Retinal pigment epithelial cell (primary cell): ENCODE results near the gene MRPL33.
"Not testable (repeated sequence)": the region's sequence is repeated elsewhere in the genome, so short reads cannot be mapped to it uniquely, and the experiment has no call there.

Experiments
- DNase-seq: peaks from one replicate; pipeline ENCODE4 v3.0.0-alpha.2; 2010; ENCODE audit warnings: low read depth
- H3K4me3 ChIP-seq: 2 replicates; pipeline ENCODE4 v1.5.1; 2011; ENCODE audit warnings: mild to moderate bottlenecking, low read length, control low read depth, moderate library complexity
- CTCF ChIP-seq: conservative IDR thresholded peaks from 2 replicates; pipeline ENCODE4 v1.5.1; 2011; ENCODE audit warnings: low read depth, low read length, control low read depth, inconsistent platforms

MRPL33 gene

GRCh38 chr2:27742571-27742970 lies 28.9 kb upstream of the MRPL33 start:
- DNase-seq, result no peak
- no peak overlapping the region for H3K4me3 ChIP-seq
- TF ChIP-seq CTCF, result no peak

DNA sequence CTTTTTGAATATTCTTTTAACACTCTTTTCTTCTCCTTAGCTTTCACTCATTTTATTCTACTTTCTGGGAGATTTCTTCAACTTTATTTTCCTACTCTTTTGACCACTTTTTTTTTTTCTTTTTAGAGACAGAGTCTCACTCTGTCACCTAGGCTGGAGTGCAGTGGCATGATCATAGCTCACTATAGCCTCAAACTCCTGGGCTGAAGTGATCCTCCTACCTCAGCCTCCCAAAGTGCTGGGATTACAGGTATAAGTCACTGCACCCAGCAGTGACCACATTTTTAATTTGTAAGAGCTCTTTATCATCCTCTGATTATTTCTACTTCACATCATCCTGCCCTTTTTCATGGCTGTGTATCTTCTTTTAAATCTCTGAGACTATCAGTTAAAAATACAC lies 26.0 kb upstream of the MRPL33 start:
- not testable (repeated sequence) for H3K4me3 ChIP-seq, DNase-seq

- no peak overlapping the region for H3K4me3 ChIP-seq
- TF ChIP-seq CTCF, result no peak
- DNase-seq, result no peak
Measured at GRCh38 chr2:27746325-27746724, 25.2 kb upstream of the MRPL33 start.

GRCh38 chr2:27747827-27748352 lies 23.6 kb upstream of the MRPL33 start:
- TF ChIP-seq CTCF, result no peak
- DNase-seq, result no peak
- H3K4me3 ChIP-seq, result no peak overlapping the region

GRCh38 chr2:27748803-27749554 lies 22.5 kb upstream of the MRPL33 start:
- not testable (repeated sequence) for DNase-seq, H3K4me3 ChIP-seq

- DNase-seq, result no peak
- H3K4me3 ChIP-seq, result no peak overlapping the region
- TF ChIP-seq CTCF, result no peak
Measured at GRCh38 chr2:27751377-27751776, 20.1 kb upstream of the MRPL33 start.

GRCh38 chr2:27752551-27753237 lies 18.8 kb upstream of the MRPL33 start:
- no peak for TF ChIP-seq CTCF

DNA sequence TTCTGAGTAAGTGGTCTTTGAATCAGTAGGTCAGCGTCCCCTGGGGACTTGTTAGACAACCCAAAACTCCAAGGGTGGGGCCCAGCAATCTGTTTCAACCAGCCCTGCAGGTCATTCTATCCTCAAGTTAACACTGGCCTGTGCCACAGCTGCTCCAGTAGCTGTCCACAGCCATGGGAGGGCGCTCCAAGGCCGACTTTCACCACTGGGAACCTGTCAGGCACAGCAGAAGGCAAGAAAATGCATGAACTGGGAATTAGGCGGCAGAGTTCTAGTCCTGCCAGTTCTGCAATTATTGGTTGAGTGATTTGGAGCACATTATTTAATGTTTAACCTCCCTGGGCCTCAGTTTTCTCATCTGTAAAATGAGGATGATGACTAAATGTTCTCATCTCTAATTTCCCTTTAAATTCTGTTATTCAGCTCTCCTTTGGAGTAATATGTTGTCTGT lies 17.4 kb upstream of the MRPL33 start:
- no peak for DNase-seq
- TF ChIP-seq CTCF, result peak; percentile 95
- H3K4me3 ChIP-seq, result no peak overlapping the region

More at GRCh38 chr2:27752551-27753237, 18.8 kb upstream of the MRPL33 start:
- no peak for DNase-seq
- no peak overlapping the region for H3K4me3 ChIP-seq
